Brain microvascular endothelial cell (primary cell): ENCODE data around the gene COL11A2.

Experiments
- DNase-seq: peaks from one replicate; pipeline ENCODE4 v3.0.0-alpha.2; 2020
- H3K27ac ChIP-seq: fragments of 250-450 bp; sonication (Bioruptor Pico); 2 replicates; pipeline ENCODE4 v1.5.1; 2020; ENCODE audit warnings: mild to moderate bottlenecking, moderate library complexity
- H3K27me3 ChIP-seq: fragments of 250-450 bp; sonication (Bioruptor Pico); replicated peaks from 2 replicates; pipeline ENCODE4 v1.5.1; 2020; ENCODE audit warnings: mild to moderate bottlenecking
- H3K36me3 ChIP-seq: fragments of 250-450 bp; sonication (Bioruptor Pico); replicated peaks from 2 replicates; pipeline ENCODE4 v1.5.1; 2020; ENCODE audit warnings: mild to moderate bottlenecking
- H3K4me3 ChIP-seq: 2 replicates; pipeline ENCODE4 v1.5.1; 2011; ENCODE audit warnings: low read depth, mild to moderate bottlenecking, control low read depth, low read length, moderate library complexity
- in situ Hi-C: cut with HindIII; loops from 2 replicates; pipeline ENCODE4 v1.10.0; 2017; ENCODE audit warnings: low sequenced_read_pairs, low pct_ligation_motif_present
- TF ChIP-seq, protein P1 (sequence below): IDR thresholded peaks from 2 replicates; pipeline ENCODE4 v1.5.1; 2011; ENCODE audit warnings: low read depth, mild to moderate bottlenecking, moderate library complexity, low read length, control low read depth, inconsistent platforms; ENCODE audit errors: missing control alignments

Gene COL11A2

DNA sequence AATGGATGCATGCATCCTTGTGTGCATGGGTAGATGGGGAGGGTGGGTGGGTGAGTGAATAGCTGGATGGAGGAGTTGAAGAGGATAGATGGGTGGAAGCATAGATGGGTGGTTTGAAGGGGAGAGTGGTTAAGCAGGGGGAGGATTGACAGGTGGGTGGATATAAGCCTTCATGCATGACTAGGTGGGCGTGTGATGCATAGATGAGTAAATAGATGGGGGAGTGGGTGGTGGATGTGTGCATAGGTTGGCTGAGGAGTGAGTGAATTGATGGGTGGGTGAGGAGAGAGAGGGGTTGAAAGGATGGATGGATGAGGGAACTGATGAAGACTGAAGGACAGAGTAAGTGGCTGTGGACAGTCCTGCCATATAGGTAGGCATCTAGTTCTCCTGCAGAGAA is 4.5 kb downstream of the COL11A2 start:
- in situ Hi-C loops = no loop called here
- Histone ChIP-seq H3K27me3 (peaks cover 20% of the 10 kb centered on the region), H3K36me3 (no peaks in the 10 kb centered on the region), H3K4me3 (no peak overlapping the region), H3K27ac (no peak overlapping the region)
- TF ChIP-seq, protein P1, sequence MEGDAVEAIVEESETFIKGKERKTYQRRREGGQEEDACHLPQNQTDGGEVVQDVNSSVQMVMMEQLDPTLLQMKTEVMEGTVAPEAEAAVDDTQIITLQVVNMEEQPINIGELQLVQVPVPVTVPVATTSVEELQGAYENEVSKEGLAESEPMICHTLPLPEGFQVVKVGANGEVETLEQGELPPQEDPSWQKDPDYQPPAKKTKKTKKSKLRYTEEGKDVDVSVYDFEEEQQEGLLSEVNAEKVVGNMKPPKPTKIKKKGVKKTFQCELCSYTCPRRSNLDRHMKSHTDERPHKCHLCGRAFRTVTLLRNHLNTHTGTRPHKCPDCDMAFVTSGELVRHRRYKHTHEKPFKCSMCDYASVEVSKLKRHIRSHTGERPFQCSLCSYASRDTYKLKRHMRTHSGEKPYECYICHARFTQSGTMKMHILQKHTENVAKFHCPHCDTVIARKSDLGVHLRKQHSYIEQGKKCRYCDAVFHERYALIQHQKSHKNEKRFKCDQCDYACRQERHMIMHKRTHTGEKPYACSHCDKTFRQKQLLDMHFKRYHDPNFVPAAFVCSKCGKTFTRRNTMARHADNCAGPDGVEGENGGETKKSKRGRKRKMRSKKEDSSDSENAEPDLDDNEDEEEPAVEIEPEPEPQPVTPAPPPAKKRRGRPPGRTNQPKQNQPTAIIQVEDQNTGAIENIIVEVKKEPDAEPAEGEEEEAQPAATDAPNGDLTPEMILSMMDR = no peak
- DNase-seq = no peak

DNA sequence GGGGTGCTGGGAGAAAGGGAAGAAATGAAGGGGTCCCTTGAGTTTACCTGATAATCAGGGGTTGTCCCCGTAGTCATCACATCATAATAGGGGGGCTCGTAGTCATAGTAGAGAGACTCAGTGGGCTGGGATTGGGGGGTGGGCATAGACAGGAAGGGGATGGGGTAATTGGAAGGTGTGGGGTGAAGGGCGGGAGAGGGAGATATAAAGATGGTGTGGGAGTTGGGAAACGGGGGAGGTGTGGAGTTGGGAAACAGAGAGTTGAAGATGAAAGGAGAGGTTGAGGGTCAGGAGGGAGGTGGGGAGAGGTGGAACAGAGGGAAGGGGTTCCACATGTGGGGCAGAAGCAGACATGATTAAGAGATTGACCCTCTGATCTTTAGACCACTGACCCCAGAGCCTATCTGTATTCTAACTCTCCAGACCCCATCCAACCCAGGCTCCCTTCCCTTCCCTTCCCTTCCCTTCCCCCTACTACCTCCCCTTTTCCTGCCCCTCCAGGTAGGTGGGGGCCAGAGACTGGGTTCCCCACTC is 6.5 kb downstream of the COL11A2 start:
- H3K27ac ChIP-seq = no peak overlapping the region
- H3K4me3 ChIP-seq = no peak overlapping the region
- no peak for DNase-seq
- TF ChIP-seq, protein P1 = no peak
- in situ Hi-C loops = no loop called here
- no peaks in the 10 kb centered on the region for H3K36me3 ChIP-seq
- peaks cover 1% of the 10 kb centered on the region for H3K27me3 ChIP-seq

DNA sequence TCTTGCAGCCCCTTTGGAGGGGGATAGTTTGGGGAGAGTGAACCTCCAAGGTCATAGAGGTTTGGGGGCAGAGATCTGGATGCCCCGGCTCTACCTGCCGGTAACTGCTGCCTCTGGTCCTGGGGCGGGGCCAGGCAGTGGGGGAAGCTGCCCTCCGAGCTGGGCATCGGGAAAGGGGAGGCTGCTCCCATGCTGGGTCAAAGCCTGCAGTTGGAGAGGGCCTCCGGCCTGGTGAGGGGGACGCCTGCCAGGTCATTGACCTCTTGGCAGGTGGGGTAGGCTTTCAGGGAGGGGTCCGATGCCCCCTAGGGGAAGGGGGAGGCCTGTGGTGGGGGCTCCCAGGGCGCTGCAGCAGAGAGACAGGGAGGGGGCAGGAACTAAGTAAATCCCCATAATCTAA is 7.1 kb downstream of the COL11A2 start:
- Histone ChIP-seq H3K4me3 (no peak overlapping the region), H3K27me3 (no peaks in the 10 kb centered on the region), H3K27ac (no peak overlapping the region), H3K36me3 (no peaks in the 10 kb centered on the region)
- TF ChIP-seq, protein P1 = no peak
- DNase-seq = no peak
- in situ Hi-C loops = no loop called here

DNA sequence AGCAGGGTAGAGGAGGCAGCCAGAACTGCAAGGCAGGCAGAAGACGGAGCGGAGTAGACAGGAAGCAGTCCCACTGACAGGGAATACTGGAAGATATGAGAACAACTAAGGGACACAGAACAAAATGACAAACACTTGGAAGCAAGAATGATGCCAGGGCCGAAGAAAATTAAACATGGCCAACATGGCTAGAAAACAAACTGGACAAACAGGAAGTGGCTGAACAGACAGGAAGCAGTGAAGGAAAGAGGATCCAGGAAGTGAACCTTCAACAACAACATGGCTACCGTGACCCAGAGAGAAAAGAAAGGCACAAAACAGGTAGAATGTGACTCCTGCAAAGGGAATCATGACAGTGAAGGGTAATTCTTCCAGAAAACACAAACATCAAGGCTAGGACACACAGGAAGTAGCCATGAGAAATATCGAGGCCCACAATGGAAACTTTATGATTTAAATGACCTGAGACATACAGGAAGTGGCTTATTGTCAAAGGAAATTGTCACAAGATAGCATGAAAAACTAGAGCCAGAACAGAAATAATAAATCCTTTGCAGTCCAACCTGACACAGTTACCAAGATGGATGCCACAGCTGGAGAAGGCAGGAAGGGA is 9.1 kb downstream of the COL11A2 start:
- TF ChIP-seq, protein P1 = no peak
- no peak overlapping the region for H3K4me3 ChIP-seq
- no peak overlapping the region for H3K27ac ChIP-seq
- in situ Hi-C loops = no loop called here
- no peaks in the 10 kb centered on the region for H3K36me3 ChIP-seq
- no peak for DNase-seq
- H3K27me3 ChIP-seq = no peaks in the 10 kb centered on the region

DNA sequence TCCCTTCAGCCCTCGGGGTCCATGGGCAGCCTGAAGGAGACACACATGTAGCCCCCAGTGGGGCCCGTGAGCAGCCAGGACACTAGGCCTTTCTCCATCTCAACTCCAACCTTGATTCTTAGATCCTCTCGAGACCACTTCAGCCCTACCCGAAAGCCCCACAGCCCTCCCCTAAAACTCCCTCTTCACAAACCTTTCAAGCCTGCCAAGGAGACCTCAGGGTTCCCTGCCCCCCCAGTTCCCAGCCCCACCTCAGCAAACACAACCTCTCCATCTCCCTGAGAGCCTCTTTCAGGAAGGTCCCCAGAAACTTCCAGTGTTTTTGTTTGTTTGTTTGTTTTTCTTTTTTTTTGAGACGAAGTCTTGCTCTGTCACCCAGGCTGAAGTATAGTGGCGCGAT is 11.1 kb downstream of the COL11A2 start:
- TF ChIP-seq, protein P1 = no peak
- no peaks in the 10 kb centered on the region for H3K36me3 ChIP-seq
- no peak overlapping the region for H3K4me3 ChIP-seq
- H3K27me3 ChIP-seq = no peaks in the 10 kb centered on the region
- in situ Hi-C loops = no loop called here
- H3K27ac ChIP-seq = no peak overlapping the region
- DNase-seq = no peak
